ENCODE results near the gene CHPF.

DNA sequence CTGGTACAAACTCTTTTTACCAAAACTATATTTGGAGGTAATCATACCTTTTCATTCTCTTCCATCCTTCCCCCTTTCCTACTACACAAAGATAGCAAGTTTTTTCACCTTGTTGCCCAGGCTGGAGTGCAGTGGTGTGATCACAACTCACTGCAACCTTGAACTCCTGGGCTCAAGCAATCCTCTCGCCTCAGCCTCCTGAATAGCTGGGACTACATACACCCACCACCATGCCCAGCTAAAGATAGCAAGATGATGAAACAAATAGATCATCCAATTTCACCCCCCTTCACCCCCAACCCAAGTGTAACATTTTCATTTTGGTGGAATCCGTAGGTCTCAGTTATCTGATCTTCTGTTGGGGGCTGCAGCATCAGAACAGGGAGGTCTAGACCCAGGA, 49.5 kb upstream of the CHPF start:
- TF ChIP-seq, protein P1, sequence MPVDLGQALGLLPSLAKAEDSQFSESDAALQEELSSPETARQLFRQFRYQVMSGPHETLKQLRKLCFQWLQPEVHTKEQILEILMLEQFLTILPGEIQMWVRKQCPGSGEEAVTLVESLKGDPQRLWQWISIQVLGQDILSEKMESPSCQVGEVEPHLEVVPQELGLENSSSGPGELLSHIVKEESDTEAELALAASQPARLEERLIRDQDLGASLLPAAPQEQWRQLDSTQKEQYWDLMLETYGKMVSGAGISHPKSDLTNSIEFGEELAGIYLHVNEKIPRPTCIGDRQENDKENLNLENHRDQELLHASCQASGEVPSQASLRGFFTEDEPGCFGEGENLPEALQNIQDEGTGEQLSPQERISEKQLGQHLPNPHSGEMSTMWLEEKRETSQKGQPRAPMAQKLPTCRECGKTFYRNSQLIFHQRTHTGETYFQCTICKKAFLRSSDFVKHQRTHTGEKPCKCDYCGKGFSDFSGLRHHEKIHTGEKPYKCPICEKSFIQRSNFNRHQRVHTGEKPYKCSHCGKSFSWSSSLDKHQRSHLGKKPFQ (tag by site-specific recombination; IDR thresholded peaks at IDR 0.05) = no peak
- TF ChIP-seq ZNF521 (tag by site-specific recombination; IDR thresholded peaks at IDR 0.05) (no peak), YY1 (tag by site-specific recombination; IDR thresholded peaks at IDR 0.05) (no peak), ZEB2 (tag by site-specific recombination; IDR thresholded peaks at IDR 0.05) (no peak), ZBTB48 (tag by site-specific recombination; IDR thresholded peaks at IDR 0.05) (no peak), GLI4 (tag by site-specific recombination; IDR thresholded peaks at IDR 0.05) (no peak), ZBTB21 (tag by site-specific recombination; IDR thresholded peaks at IDR 0.05) (no peak)
- TF ChIP-seq, protein P2, sequence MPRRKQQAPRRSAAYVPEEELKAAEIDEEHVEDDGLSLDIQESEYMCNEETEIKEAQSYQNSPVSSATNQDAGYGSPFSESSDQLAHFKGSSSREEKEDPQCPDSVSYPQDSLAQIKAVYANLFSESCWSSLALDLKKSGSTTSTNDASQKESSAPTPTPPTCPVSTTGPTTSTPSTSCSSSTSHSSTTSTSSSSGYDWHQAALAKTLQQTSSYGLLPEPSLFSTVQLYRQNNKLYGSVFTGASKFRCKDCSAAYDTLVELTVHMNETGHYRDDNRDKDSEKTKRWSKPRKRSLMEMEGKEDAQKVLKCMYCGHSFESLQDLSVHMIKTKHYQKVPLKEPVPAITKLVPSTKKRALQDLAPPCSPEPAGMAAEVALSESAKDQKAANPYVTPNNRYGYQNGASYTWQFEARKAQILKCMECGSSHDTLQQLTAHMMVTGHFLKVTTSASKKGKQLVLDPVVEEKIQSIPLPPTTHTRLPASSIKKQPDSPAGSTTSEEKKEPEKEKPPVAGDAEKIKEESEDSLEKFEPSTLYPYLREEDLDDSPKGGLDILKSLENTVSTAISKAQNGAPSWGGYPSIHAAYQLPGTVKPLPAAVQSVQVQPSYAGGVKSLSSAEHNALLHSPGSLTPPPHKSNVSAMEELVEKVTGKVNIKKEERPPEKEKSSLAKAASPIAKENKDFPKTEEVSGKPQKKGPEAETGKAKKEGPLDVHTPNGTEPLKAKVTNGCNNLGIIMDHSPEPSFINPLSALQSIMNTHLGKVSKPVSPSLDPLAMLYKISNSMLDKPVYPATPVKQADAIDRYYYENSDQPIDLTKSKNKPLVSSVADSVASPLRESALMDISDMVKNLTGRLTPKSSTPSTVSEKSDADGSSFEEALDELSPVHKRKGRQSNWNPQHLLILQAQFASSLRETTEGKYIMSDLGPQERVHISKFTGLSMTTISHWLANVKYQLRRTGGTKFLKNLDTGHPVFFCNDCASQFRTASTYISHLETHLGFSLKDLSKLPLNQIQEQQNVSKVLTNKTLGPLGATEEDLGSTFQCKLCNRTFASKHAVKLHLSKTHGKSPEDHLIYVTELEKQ (tag by site-specific recombination; IDR thresholded peaks at IDR 0.05; ENCODE audit: borderline replicate concordance) = no peak
- TF ChIP-seq, protein P3, sequence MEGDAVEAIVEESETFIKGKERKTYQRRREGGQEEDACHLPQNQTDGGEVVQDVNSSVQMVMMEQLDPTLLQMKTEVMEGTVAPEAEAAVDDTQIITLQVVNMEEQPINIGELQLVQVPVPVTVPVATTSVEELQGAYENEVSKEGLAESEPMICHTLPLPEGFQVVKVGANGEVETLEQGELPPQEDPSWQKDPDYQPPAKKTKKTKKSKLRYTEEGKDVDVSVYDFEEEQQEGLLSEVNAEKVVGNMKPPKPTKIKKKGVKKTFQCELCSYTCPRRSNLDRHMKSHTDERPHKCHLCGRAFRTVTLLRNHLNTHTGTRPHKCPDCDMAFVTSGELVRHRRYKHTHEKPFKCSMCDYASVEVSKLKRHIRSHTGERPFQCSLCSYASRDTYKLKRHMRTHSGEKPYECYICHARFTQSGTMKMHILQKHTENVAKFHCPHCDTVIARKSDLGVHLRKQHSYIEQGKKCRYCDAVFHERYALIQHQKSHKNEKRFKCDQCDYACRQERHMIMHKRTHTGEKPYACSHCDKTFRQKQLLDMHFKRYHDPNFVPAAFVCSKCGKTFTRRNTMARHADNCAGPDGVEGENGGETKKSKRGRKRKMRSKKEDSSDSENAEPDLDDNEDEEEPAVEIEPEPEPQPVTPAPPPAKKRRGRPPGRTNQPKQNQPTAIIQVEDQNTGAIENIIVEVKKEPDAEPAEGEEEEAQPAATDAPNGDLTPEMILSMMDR (tag by site-specific recombination; IDR thresholded peaks at IDR 0.05) = no peak

Data from HEK293 (cell line).